Effector memory CD4-positive, alpha-beta T cell (primary cell): ENCODE measurements around the gene ZBTB11.
"Not testable (repeated sequence)": the region's sequence is repeated elsewhere in the genome, so short reads cannot be mapped to it uniquely, and the experiment has no call there.

Source experiments
- DNase-seq, 3 donors: peaks; one replicate each; pipeline ENCODE4 v3.0.0-alpha.2; 2020
- H3K27ac ChIP-seq: 2 replicates; pipeline ENCODE4 v1.7.0; 2013; ENCODE audit warnings: mild to moderate bottlenecking, low read length, moderate library complexity; ENCODE audit not compliant: insufficient read depth, poor library complexity, severe bottlenecking
- H3K27me3 ChIP-seq: replicated peaks from 2 replicates; pipeline ENCODE4 v1.7.0; 2013; ENCODE audit warnings: mild to moderate bottlenecking, low read length; ENCODE audit not compliant: insufficient read depth, control insufficient read depth, poor library complexity, severe bottlenecking
- H3K36me3 ChIP-seq: 2 replicates; pipeline ENCODE4 v1.7.0; 2013; ENCODE audit warnings: mild to moderate bottlenecking, low read length, moderate library complexity; ENCODE audit not compliant: control insufficient read depth, insufficient read depth
- H3K4me1 ChIP-seq: 2 replicates; pipeline ENCODE4 v1.7.0; 2013; ENCODE audit warnings: low read length, mild to moderate bottlenecking; ENCODE audit not compliant: control insufficient read depth, insufficient read depth, poor library complexity, severe bottlenecking
- H3K4me3 ChIP-seq: 2 replicates; pipeline ENCODE4 v1.7.0; 2013; ENCODE audit warnings: low read length, low read depth, mild to moderate bottlenecking; ENCODE audit not compliant: insufficient read depth, poor library complexity, severe bottlenecking
- H3K9me3 ChIP-seq: 2 replicates; pipeline ENCODE4 v1.7.0; 2013; ENCODE audit warnings: mild to moderate bottlenecking, low read length, moderate library complexity; ENCODE audit not compliant: control insufficient read depth

The ZBTB11 gene

DNA sequence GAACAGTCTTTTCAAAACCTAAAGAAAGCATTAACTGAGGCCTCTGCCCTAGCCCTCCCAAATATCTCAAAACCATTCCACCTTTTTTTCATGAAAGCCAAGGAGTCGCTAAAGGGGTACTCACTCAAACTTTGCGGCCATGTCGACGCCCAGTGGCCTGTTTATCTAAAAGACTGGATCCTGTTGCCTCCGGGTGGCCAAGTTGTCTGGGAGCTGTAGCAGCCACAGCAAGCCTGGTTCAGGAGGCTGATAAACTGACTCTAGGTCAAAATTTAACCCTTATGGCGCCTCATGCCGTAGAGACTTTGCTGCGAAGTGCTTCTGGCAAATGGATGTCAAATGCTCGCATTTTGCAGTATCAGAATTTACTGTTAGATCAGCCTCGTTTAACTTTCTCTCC lies 39.5 kb downstream of the ZBTB11 start:
- DNase-seq, result no peak
- no peaks in the 10 kb centered on the region for H3K9me3 ChIP-seq
- no peak overlapping the region for H3K4me3 ChIP-seq
- H3K27ac ChIP-seq, result no peak overlapping the region
- peaks cover 5% of the 10 kb centered on the region for H3K4me1 ChIP-seq
- no peaks in the 10 kb centered on the region for H3K36me3 ChIP-seq
- H3K27me3 ChIP-seq, result no peaks in the 10 kb centered on the region

DNA sequence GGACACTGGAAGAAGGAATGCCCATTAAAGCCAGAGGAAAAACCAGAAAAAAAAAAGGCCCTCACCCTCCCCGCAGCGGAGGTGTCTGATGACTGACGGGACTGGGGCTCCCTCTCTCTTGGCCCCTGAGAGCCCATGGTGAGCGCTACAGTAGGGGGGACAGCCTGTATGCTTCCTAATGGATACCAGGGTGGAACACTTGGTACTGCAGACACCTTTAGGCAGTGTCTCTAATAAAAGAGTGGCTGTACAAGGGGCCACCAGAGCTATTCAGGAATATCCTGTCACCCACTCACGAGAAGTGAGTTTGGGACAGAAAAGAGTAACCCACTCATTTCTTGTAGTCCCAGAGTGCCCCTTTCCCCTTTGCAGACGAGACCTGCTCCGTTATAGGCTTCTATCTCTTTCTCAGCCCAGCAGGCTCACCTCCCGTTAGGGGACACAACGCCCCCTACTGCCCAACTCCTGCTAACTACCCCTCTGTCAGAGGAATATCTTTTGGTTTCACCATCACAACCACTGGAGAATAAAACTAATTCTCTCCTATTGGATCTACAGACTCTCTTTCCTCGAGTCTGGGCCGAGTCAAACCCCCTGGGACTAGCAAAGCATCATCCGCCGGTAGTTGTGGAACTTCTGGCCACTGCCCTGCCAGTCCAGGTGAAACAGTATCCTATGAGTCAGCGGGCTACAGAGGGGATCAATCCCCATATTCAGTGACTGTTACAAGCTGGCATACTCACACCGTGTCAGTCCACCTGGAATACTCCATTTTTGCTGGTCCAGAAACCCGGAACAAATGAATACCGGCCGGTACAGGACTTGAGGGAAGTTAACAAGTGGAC lies 40.8 kb downstream of the ZBTB11 start:
- Histone ChIP-seq H3K4me1 (peaks cover 5% of the 10 kb centered on the region), H3K27me3 (no peaks in the 10 kb centered on the region), H3K4me3 (no peak overlapping the region), H3K27ac (no peak overlapping the region), H3K36me3 (no peaks in the 10 kb centered on the region), H3K9me3 (no peaks in the 10 kb centered on the region)
- DNase-seq, result peak; percentile 17 to 48 (median 36)

DNA sequence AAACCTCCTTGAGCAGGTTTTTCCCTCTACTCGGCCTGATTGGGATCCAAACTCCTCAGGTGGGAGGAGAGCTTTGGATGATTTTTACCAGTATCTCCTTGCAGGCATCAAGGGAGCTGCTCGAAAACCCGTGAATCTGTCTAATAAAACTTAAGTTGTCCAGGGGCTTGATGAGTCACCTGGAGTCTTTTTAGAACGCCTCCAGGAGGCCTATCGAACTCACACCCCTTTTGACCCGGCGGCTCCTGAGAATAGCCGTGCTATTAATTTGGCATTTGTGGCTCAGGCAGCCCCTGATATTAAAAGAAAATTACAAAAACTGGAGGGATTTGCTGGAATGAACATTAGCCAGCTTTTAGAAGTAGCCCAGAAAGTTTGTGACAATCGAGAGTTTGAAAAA lies 41.6 kb downstream of the ZBTB11 start:
- H3K9me3 ChIP-seq, result no peaks in the 10 kb centered on the region

DNA sequence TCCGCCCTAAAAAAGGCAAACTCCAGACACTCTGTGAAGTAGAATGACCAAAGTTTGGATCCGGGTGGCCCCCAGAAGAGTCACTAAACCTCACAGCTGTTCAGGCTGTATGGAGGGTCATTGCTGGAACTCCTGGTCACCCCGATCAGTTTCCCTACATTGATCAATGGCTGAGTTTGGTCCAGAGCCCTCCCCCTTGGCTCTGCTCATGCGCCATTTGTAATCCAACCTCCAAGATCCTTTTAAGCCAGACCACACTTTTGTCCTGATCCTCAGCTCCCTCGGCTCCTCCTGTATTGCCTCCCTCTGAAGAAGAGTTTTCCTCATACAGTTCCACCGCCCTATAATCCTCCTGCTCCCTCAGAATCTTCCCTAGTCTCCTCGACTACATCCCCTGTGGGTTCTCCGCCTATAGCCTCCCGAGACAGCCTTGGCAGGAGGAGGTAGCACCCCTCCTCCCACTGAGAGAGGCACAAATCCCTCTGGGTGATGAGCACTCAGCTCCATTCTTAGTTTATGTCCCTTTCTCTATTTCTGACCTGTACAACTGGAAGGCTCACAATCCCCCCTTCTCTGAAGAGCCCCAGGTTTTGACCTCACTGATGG lies 42.2 kb downstream of the ZBTB11 start:
- no peaks in the 10 kb centered on the region for H3K36me3 ChIP-seq
- no peak overlapping the region for H3K27ac ChIP-seq

More for the DNA sequence above, 41.6 kb downstream of the ZBTB11 start:
- H3K4me3 ChIP-seq, result no peak overlapping the region
- no peak overlapping the region for H3K27ac ChIP-seq
- no peaks in the 10 kb centered on the region for H3K36me3 ChIP-seq
- no peaks in the 10 kb centered on the region for H3K27me3 ChIP-seq
- peaks cover 5% of the 10 kb centered on the region for H3K4me1 ChIP-seq
- no peak for DNase-seq

DNA sequence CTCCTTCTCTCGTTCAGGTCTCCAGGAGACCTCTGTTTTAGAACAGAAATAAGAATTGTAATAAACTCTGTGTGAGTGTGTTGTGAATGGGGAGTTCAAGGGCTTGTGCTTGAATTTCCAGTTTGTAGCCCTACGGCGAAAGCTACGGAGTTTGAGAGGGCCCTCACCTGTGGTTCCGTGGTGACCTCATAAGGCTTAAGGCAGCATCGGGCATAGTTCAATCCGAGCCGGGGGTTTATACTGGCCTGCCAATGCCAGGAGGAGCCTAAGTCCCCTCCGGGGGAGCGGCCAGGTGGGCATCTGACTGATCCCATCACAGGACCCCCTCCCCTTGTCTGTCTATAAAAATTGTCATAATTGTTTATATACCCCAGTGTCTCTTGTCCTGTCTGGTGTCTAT lies 43.7 kb downstream of the ZBTB11 start:
- Histone ChIP-seq H3K4me1 (peaks cover 5% of the 10 kb centered on the region), H3K4me3 (no peak overlapping the region), H3K36me3 (no peaks in the 10 kb centered on the region), H3K27me3 (no peaks in the 10 kb centered on the region), H3K27ac (no peak overlapping the region), H3K9me3 (no peaks in the 10 kb centered on the region)
- DNase-seq, result no peak

More for the DNA sequence above, 42.2 kb downstream of the ZBTB11 start:
- no peak for DNase-seq
- peaks cover 5% of the 10 kb centered on the region for H3K4me1 ChIP-seq
- H3K27me3 ChIP-seq, result no peaks in the 10 kb centered on the region
- no peak overlapping the region for H3K4me3 ChIP-seq
- no peaks in the 10 kb centered on the region for H3K9me3 ChIP-seq

DNA sequence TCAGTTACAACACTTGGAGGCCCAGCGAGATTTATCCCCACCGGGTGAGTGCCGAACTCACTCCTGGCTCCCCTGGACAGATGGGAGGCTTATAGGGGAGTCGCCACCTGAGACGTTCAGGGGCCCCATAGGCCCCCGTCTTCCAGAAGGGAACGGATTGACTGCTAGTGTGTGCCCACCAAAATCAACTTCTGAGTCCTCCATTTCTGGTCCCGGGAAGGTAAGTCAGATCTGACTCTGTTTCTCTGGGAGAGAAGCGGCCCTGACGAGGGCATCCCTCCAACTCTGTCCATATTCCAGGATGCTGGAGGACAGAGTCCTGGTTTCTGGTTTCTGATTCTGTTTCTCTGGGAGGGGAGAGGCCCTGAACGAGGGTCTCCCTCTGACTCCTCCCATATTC lies 44.3 kb downstream of the ZBTB11 start:
- peaks cover 5% of the 10 kb centered on the region for H3K4me1 ChIP-seq
- no peak overlapping the region for H3K4me3 ChIP-seq
- no peaks in the 10 kb centered on the region for H3K36me3 ChIP-seq
- H3K27me3 ChIP-seq, result no peaks in the 10 kb centered on the region
- no peaks in the 10 kb centered on the region for H3K9me3 ChIP-seq
- no peak overlapping the region for H3K27ac ChIP-seq
- DNase-seq, result no peak

DNA sequence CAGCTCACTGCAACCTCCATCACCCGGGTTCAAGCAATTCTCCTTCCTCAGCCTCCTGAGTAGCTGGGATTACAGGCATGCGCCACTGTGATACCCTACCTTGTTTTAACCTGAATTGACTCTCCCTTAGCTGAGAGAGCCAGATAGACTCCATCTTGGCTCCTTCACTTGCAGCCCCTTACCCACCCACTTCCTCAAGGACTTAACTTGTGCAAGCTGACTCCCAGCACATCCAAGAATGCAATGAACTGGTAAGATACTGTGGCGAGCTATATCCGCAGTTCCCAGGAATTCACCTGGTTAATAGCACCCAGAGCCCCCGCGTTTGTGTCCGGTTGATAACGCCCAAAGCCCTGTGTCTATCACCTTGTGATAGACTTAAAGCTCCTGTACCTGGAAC lies 45.0 kb downstream of the ZBTB11 start:
- H3K9me3 ChIP-seq, H3K27ac ChIP-seq, H3K27me3 ChIP-seq, H3K4me3 ChIP-seq, H3K36me3 ChIP-seq, DNase-seq, H3K4me1 ChIP-seq: not testable (repeated sequence)

DNA sequence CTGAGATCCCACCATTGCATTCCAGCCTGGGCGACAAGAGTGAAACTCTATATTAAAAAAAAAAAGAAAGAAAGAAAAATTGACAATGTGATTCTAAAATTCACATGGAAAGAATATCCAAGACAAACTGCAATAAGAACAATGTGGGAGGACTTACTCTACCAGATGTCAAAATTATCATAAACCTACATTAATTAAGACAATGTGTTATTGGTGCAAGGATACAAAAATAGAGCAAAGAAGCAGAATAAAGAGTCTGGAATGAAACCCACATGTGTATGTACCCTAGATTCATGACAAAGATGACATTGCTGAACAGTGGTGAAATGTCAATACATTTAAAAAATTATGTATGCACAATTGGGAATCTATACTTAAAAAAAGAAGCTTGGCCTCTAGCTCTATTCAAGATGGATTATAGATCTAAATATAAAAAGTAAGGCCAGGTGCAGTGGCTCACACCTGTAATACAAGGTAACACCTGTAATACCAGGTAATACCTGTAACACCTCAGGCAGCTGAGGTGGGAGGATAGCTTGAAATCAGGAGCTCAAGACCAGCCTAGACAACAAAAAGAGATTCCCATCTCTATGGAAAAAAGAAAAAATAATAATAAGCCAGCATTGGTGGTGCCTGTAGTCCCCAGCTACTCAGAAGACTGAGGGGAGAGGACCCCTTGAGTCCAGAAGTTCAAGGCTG lies 45.7 kb downstream of the ZBTB11 start:
- H3K27me3 ChIP-seq, result no peaks in the 10 kb centered on the region
- no peak for DNase-seq
- no peaks in the 10 kb centered on the region for H3K9me3 ChIP-seq
- no peak overlapping the region for H3K27ac ChIP-seq
- H3K4me1 ChIP-seq, result peaks cover 3% of the 10 kb centered on the region
- H3K4me3 ChIP-seq, result no peak overlapping the region
- H3K36me3 ChIP-seq, result no peaks in the 10 kb centered on the region

DNA sequence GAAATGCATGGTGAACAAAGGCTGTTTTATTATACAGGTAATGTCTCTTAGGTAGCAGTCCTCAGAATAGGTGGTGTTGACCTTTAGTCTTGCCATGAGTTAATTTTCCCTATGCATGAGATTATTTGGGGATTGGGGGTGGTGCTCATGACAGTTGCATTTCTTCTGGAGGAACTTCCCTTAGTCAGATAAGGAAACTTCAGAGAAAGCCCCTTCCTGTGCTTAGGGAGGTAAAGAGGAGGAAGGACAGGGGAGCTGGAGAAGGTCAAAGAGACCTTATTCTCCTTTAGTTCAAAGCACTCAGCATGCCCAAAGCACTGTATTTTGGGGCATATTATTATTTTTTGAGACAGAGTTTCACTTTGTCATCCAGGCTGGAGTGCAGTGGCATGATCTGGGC lies 47.7 kb downstream of the ZBTB11 start:
- no peaks in the 10 kb centered on the region for H3K9me3 ChIP-seq
- no peaks in the 10 kb centered on the region for H3K36me3 ChIP-seq
- no peak overlapping the region for H3K27ac ChIP-seq
- no peak overlapping the region for H3K4me3 ChIP-seq
- no peak for DNase-seq
- no peaks in the 10 kb centered on the region for H3K27me3 ChIP-seq
- H3K4me1 ChIP-seq, result no peaks in the 10 kb centered on the region

DNA sequence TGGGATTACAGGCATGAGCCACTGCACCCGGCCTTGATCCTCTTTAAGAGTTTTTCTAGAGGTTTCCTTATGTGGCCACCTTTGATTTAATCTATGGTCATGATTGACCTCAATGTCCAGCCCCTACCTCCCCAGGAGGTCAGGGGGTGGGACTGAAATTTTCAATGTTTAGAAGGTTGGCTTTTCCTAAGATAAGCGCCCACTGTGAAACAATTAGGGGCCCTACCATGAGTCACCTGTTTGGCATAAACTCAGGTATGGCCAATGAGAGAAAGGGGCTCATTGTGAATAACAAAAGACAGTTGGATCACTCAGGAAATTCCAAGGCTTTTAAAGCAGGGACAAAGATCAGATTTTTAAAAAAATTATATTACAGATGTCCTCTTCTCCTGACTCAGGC lies 51.1 kb downstream of the ZBTB11 start:
- Histone ChIP-seq H3K9me3 (no peaks in the 10 kb centered on the region), H3K36me3 (no peaks in the 10 kb centered on the region), H3K4me3 (no peak overlapping the region), H3K27me3 (no peaks in the 10 kb centered on the region), H3K4me1 (no peaks in the 10 kb centered on the region), H3K27ac (no peak overlapping the region)
- DNase-seq, result no peak
